Motor neuron (in vitro differentiated cells): ENCODE data around the gene AFF3. TPM values are rescaled to one million over a fixed set of nuclear protein-coding genes. Genes with fewer than 3 reads are reported as not detected.
A peak's percentile ranks its signal among the peaks of the same experiment; 100 is the strongest.

ENCODE experiments used
- ATAC-seq, 8 experiments: fragments of 200-7000 bp; cut with Tn5 transposase; replicated peaks in 6 of 8; 2 replicates each; pipeline ENCODE4 v1.8.0; 2021; ENCODE audit warnings: mild to moderate bottlenecking in 8 of 8, moderate library complexity in 8 of 8
- H3K27ac ChIP-seq, 2 donors: fragments of 250-450 bp; sonication (Bioruptor Pico); 2 replicates each; pipeline ENCODE4 v1.9.0; 2021; ENCODE audit warnings: antibody characterized with exemption in 2 of 2, mild to moderate bottlenecking in 2 of 2, moderate library complexity in 1 of 2
- H3K4me1 ChIP-seq, 2 donors: fragments of 250-450 bp; sonication (Bioruptor Pico); replicated peaks in 1 of 2; 2 replicates each; pipeline ENCODE4 v1.6.1; 2021; ENCODE audit warnings: antibody characterized with exemption in 2 of 2, mild to moderate bottlenecking in 2 of 2, moderate library complexity in 1 of 2
- H3K4me3 ChIP-seq, 5 donors: fragments of 250-450 bp; sonication (Bioruptor Pico); 2 replicates each; pipeline ENCODE4 v1.9.0; 2021; ENCODE audit warnings: antibody characterized with exemption in 5 of 5, mild to moderate bottlenecking in 5 of 5, moderate library complexity in 4 of 5
- WGBS, 10 experiments: fragments of 450-650 bp; shearing (Covaris generic); methylation state at CpG; one replicate each; pipeline ENCODE4 v1.0.0; 2022; 5-methylcytosine and 5-hydroxymethylcytosine counted together
- in situ Hi-C, 9 experiments: fragments of 400-800 bp; cut with MboI; loops; one replicate each; pipeline ENCODE4 v1.15.0; 2021; ENCODE audit warnings: low sequenced_read_pairs in 9 of 9, low pct_unique_long_range_greater_than_20kb in 2 of 9; ENCODE audit not compliant: unreplicated experiment in 9 of 9
- total RNA-seq, 8 experiments: library from RNA; unstranded; fragments of 300-600 nt; gene quantifications; 2 replicates each; pipeline versions ENCODE4 v1.2.3 to v1.2.4, GENCODE V29; 2022

AFF3 gene
- total RNA-seq = 10 to 100 TPM in 5 of 8 experiments, 1 to 10 TPM in 2, under 1 TPM in 1; 0.99 to 33.6 (median 16.7) TPM

GRCh38 chr2:100142393-100142792 lies at the start of gene AFF3:
Gene AFF3, minus strand, starts transcription at chr2:100142590. Its CDS starts 38,136 bp downstream, at chr2:100104454.
- H3K27ac ChIP-seq = no peak within 1 kb of the TSS
- ATAC-seq = no peak
- in situ Hi-C loops = no loop called here
- 40 to 100% (median 93%) methylated on average over 1 to 7 of the region's 11 CpGs; no CpG with 5 or more reads in 4 of the 10 experiments for WGBS, 10 experiments
- no peak within 1 kb of the TSS for H3K4me3 ChIP-seq
- H3K4me1 ChIP-seq = peaks cover 0 to 12% of the 10 kb centered on the region in 2 donors

- no peak overlapping the region for H3K4me3 ChIP-seq
- H3K4me1 ChIP-seq = peaks cover 3 to 8% of the 10 kb centered on the region in 2 donors
- no peak overlapping the region for H3K27ac ChIP-seq
- ATAC-seq = peak in 3 of 8 experiments; percentile 62 to 98 (median 67)
- in situ Hi-C loops = no loop called here
- WGBS, 10 experiments = 0 to 100% (median 77%) methylated on average over 1 to 6 of the region's 6 CpGs; no CpG with 5 or more reads in 4 of the 10 experiments
Observed at GRCh38 chr2:100189387-100189786, 47.0 kb upstream of the AFF3 start.

GRCh38 chr2:100188326-100188725 lies 45.9 kb upstream of the AFF3 start:
- no peak for ATAC-seq
- Histone ChIP-seq H3K27ac (no peak overlapping the region), H3K4me1 (peaks cover 3 to 6% of the 10 kb centered on the region in 2 donors), H3K4me3 (no peak overlapping the region)
- in situ Hi-C loops = no loop called here
- 50 to 100% (median 85%) methylated on average over 1 to 2 of the region's 2 CpGs; no CpG with 5 or more reads in 3 of the 10 experiments for WGBS, 10 experiments

GRCh38 chr2:100186126-100186525 lies 43.7 kb upstream of the AFF3 start:
- in situ Hi-C loops = no loop called here
- Histone ChIP-seq H3K4me3 (no peak overlapping the region), H3K4me1 (peaks cover 12 to 15% of the 10 kb centered on the region in 2 donors), H3K27ac (no peak overlapping the region)
- no peak for ATAC-seq
- 90 to 98% methylated on average over 3 to 5 of the region's 8 CpGs; no CpG with 5 or more reads in 8 of the 10 experiments for WGBS, 10 experiments

- ATAC-seq = no peak
- no peak overlapping the region for H3K4me3 ChIP-seq
- peaks cover 12 to 15% of the 10 kb centered on the region in 2 donors for H3K4me1 ChIP-seq
- 60 to 100% (median 82%) methylated on average over 1 to 5 of the region's 5 CpGs; no CpG with 5 or more reads in 4 of the 10 experiments for WGBS, 10 experiments
- no peak overlapping the region for H3K27ac ChIP-seq
- in situ Hi-C loops = no loop called here
Observed at GRCh38 chr2:100185516-100185915, 43.1 kb upstream of the AFF3 start.

GRCh38 chr2:100185105-100185504 lies 42.7 kb upstream of the AFF3 start:
- no peak for ATAC-seq

GRCh38 chr2:100184055-100184737 lies 41.8 kb upstream of the AFF3 start:
- in situ Hi-C loops = no loop called here
- WGBS, 10 experiments = 41 to 100% (median 91%) methylated on average over 1 to 4 of the region's 4 CpGs; no CpG with 5 or more reads in 2 of the 10 experiments
- Histone ChIP-seq H3K27ac (no peak overlapping the region), H3K4me3 (no peak overlapping the region), H3K4me1 (peaks cover 10 to 12% of the 10 kb centered on the region in 2 donors)
- ATAC-seq = no peak

More at GRCh38 chr2:100185105-100185504, 42.7 kb upstream of the AFF3 start:
- in situ Hi-C loops = no loop called here
- H3K27ac ChIP-seq = no peak overlapping the region
- WGBS, 10 experiments = 0 to 100% (median 97%) methylated on average over 1 to 3 of the region's 3 CpGs; no CpG with 5 or more reads in 4 of the 10 experiments
- H3K4me1 ChIP-seq = peaks cover 12 to 15% of the 10 kb centered on the region in 2 donors
- H3K4me3 ChIP-seq = no peak overlapping the region

- in situ Hi-C loops = no loop called here
- Histone ChIP-seq H3K27ac (no peak overlapping the region), H3K4me1 (peaks cover 9 to 12% of the 10 kb centered on the region in 2 donors), H3K4me3 (no peak overlapping the region)
- peak in 5 of 8 experiments; percentile 76 to 86 (median 85) for ATAC-seq
- WGBS, 10 experiments = 0 to 52% (median 31%) methylated on average over 1 to 15 of the region's 21 CpGs; no CpG with 5 or more reads in 2 of the 10 experiments
Observed at GRCh38 chr2:100182494-100183361, 40.3 kb upstream of the AFF3 start.

- no peak for ATAC-seq
- peaks cover 9 to 12% of the 10 kb centered on the region in 2 donors for H3K4me1 ChIP-seq
- 30 to 100% (median 93%) methylated on average over 1 to 5 of the region's 5 CpGs; no CpG with 5 or more reads in 4 of the 10 experiments for WGBS, 10 experiments
- no peak overlapping the region for H3K4me3 ChIP-seq
- in situ Hi-C loops = no loop called here
- no peak overlapping the region for H3K27ac ChIP-seq
Observed at GRCh38 chr2:100180503-100180902, 38.1 kb upstream of the AFF3 start.

GRCh38 chr2:100179806-100180205 lies 37.4 kb upstream of the AFF3 start:
- H3K27ac ChIP-seq = no peak overlapping the region
- WGBS, 10 experiments = 0 to 83% (median 50%) methylated on average over 1 to 2 of the region's 2 CpGs; no CpG with 5 or more reads in 5 of the 10 experiments
- H3K4me1 ChIP-seq = peaks cover 9 to 12% of the 10 kb centered on the region in 2 donors
- ATAC-seq = no peak
- in situ Hi-C loops = no loop called here
- H3K4me3 ChIP-seq = no peak overlapping the region

- Histone ChIP-seq H3K4me3 (no peak overlapping the region), H3K4me1 (peaks cover 9 to 10% of the 10 kb centered on the region in 2 donors), H3K27ac (no peak overlapping the region)
- no peak for ATAC-seq
- WGBS, 10 experiments = 63 to 100% (median 92%) methylated on average over 1 to 2 of the region's 3 CpGs; no CpG with 5 or more reads in 6 of the 10 experiments
- in situ Hi-C loops = no loop called here
Observed at GRCh38 chr2:100178864-100179263, 36.5 kb upstream of the AFF3 start.

- 73 to 100% (median 84%) methylated on average over 1 to 5 of the region's 8 CpGs; no CpG with 5 or more reads in 4 of the 10 experiments for WGBS, 10 experiments
- H3K4me1 ChIP-seq = peaks cover 9% of the 10 kb centered on the region in 2 donors
- no peak overlapping the region for H3K4me3 ChIP-seq
- peak in 3 of 8 experiments; percentile 24 to 57 (median 35) for ATAC-seq
- in situ Hi-C loops = no loop called here
- H3K27ac ChIP-seq = no peak overlapping the region
Observed at GRCh38 chr2:100178085-100178788, 35.8 kb upstream of the AFF3 start.
